SK-N-SH (cell line): ENCODE measurements around the gene P2RY6. TPM values are rescaled to one million over a fixed set of nuclear protein-coding genes. Genes with fewer than 3 reads are reported as not detected.
A peak's percentile ranks its signal among the peaks of the same experiment; 100 is the strongest.

ENCODE experiments used
- CTCF ChIA-PET: fragments of 300-600, 350-600 bp; formaldehyde crosslinking; extraction: SDS; loops from one replicate; lab custom pipeline; 2021; lab: Yijun Ruan, JAX
- POLR2A ChIA-PET: fragments of 350-600 bp; sonication (Branson Sonifier 250); formaldehyde crosslinking; extraction: SDS; loops from one replicate; lab custom pipeline; 2020; ENCODE audit warnings: antibody characterized with exemption, inconsistent platforms; lab: Yijun Ruan, JAX
- DNase-seq: peaks from one replicate; pipeline ENCODE4 v3.0.0; 2012
- H2AFZ ChIP-seq: fragments of 200-600 bp; sonication (generic); 2 replicates; pipeline ENCODE4 v1.8.1; 2016; ENCODE audit warnings: antibody characterized with exemption, mild to moderate bottlenecking, low read depth
- H3F3A ChIP-seq: fragments of 200-600 bp; sonication (generic); replicated peaks from 2 replicates; pipeline ENCODE3; 2016; ENCODE audit warnings: antibody characterized with exemption, mild to moderate bottlenecking; ENCODE audit not compliant: insufficient read depth
- H3K27ac ChIP-seq, 2 experiments: fragments of 200-500 bp in 1 of 2; fragments of 200-600 bp in 1 of 2; sonication (Bioruptor generic) in 1 of 2; sonication (generic), shearing (Covaris generic) in 1 of 2; 2 replicates each; pipeline versions ENCODE4 v1.5.1 to v1.6.1; 2014 to 2016; ENCODE audit warnings: low read depth in 2 of 2, inconsistent platforms in 1 of 2, low read length in 1 of 2, mild to moderate bottlenecking in 1 of 2, mixed read lengths in 1 of 2
- H3K27me3 ChIP-seq: fragments of 200-600 bp; sonication (generic), shearing (Covaris generic); 2 replicates; pipeline ENCODE4 v1.6.1; 2016; ENCODE audit warnings: mixed run types; ENCODE audit not compliant: insufficient read depth
- H3K36me3 ChIP-seq, 2 experiments: fragments of 200-500 bp in 1 of 2; fragments of 200-600 bp in 1 of 2; sonication (Bioruptor generic) in 1 of 2; sonication (generic) in 1 of 2; replicated peaks in 1 of 2; 2 replicates each; pipeline versions ENCODE3 to v1.5.1; 2014 to 2016; ENCODE audit warnings: low read length in 1 of 2, mild to moderate bottlenecking in 1 of 2; ENCODE audit not compliant: insufficient read depth in 2 of 2, control insufficient read depth in 1 of 2
- H3K4me1 ChIP-seq, 2 experiments: fragments of 200-500 bp in 1 of 2; fragments of 200-600 bp in 1 of 2; sonication (Bioruptor generic) in 1 of 2; sonication (generic), shearing (Covaris generic) in 1 of 2; 2 replicates each; pipeline versions ENCODE4 v1.5.1 to v1.6.1; 2014 to 2016; ENCODE audit warnings: low read depth in 1 of 2, low read length in 1 of 2, mixed run types in 1 of 2; ENCODE audit not compliant: insufficient read depth in 2 of 2, control insufficient read depth in 1 of 2
- H3K4me2 ChIP-seq: fragments of 200-600 bp; sonication (generic), shearing (Covaris generic); 2 replicates; pipeline ENCODE4 v1.6.1; 2017; ENCODE audit warnings: mixed run types
- H3K4me3 ChIP-seq, 2 experiments: fragments of 200-500 bp in 1 of 2; fragments of 200-600 bp in 1 of 2; sonication (Bioruptor generic) in 1 of 2; sonication (generic), shearing (Covaris generic) in 1 of 2; 2 replicates each; pipeline versions ENCODE4 v1.5.1 to v1.8.1; 2014 to 2016; ENCODE audit warnings: low read depth in 2 of 2, inconsistent platforms in 1 of 2, low read length in 1 of 2, mild to moderate bottlenecking in 1 of 2, mixed read lengths in 1 of 2, moderate library complexity in 1 of 2
- H3K79me2 ChIP-seq: fragments of 200-600 bp; sonication (generic); 2 replicates; pipeline ENCODE4 v1.8.1; 2017; ENCODE audit warnings: mild to moderate bottlenecking; ENCODE audit not compliant: insufficient read depth
- H3K9ac ChIP-seq: fragments of 200-600 bp; sonication (generic); 2 replicates; pipeline ENCODE4 v1.6.1; 2017; ENCODE audit warnings: mixed run types
- H3K9me2 ChIP-seq: fragments of 200-600 bp; sonication (generic); 2 replicates; pipeline ENCODE4 v1.6.1; 2017; ENCODE audit warnings: mixed run types
- H3K9me3 ChIP-seq: fragments of 200-600 bp; sonication (generic); 2 replicates; pipeline ENCODE4 v1.6.1; 2017; ENCODE audit warnings: mixed run types, mild to moderate bottlenecking, moderate library complexity
- H4K20me1 ChIP-seq: fragments of 200-600 bp; sonication (generic); 2 replicates; pipeline ENCODE4 v1.6.1; 2017; ENCODE audit warnings: mild to moderate bottlenecking, mixed run types; ENCODE audit not compliant: insufficient read depth
- CHD2 ChIP-seq: fragments of 150-350 bp; IDR thresholded peaks from 2 replicates; pipeline ENCODE4 v1.6.1; 2018; ENCODE audit warnings: low read length; ENCODE audit not compliant: partially characterized antibody
- CTCF ChIP-seq: fragments of 200-600 bp; sonication (generic); IDR thresholded peaks from 2 replicates; pipeline ENCODE4 v1.6.1; 2017; ENCODE audit warnings: antibody characterized with exemption, mild to moderate bottlenecking, moderate library complexity
- ELF1 ChIP-seq: IDR thresholded peaks from 2 replicates; pipeline ENCODE4 v1.4.0; 2012
- EZH2phosphoT487 ChIP-seq: fragments of 200-600 bp; sonication (generic); IDR thresholded peaks from 2 replicates; pipeline ENCODE4 v1.6.1; 2017; ENCODE audit warnings: low read depth, mixed run types, mild to moderate bottlenecking, antibody characterized with exemption, moderate library complexity, borderline replicate concordance
- FOSL2 ChIP-seq: IDR thresholded peaks from 2 replicates; pipeline ENCODE4 v1.4.0; 2012; ENCODE audit warnings: low read depth, mild to moderate bottlenecking, moderate library complexity, borderline replicate concordance
- FOXJ3 ChIP-seq: sonication (generic); formaldehyde crosslinking; IDR thresholded peaks from 2 replicates; pipeline ENCODE4 v1.5.1; 2020; ENCODE audit warnings: mild to moderate bottlenecking, missing genetic modification reagents
- FOXM1 ChIP-seq: IDR thresholded peaks from 2 replicates; pipeline ENCODE4 v1.4.0; 2012; ENCODE audit warnings: low read depth, mild to moderate bottlenecking
- GATA2 ChIP-seq: sonication (generic); formaldehyde crosslinking; IDR thresholded peaks from 2 replicates; pipeline ENCODE4 v1.5.0; 2020; ENCODE audit warnings: mild to moderate bottlenecking, missing genetic modification reagents
- IRF3 ChIP-seq: fragments of 150-350 bp; IDR thresholded peaks from 2 replicates; pipeline ENCODE4 v1.6.1; 2016; ENCODE audit warnings: mild to moderate bottlenecking, low read depth, low read length
- JUND ChIP-seq: IDR thresholded peaks from 2 replicates; pipeline ENCODE4 v1.4.0; 2012
- MEF2A ChIP-seq: IDR thresholded peaks from 2 replicates; pipeline ENCODE4 v1.4.0; 2012; ENCODE audit warnings: low read depth, borderline replicate concordance
- MXI1 ChIP-seq: IDR thresholded peaks from 2 replicates; pipeline ENCODE4 v1.6.1; 2012; ENCODE audit warnings: mild to moderate bottlenecking, low read depth, low read length, improper control_type of control experiment
- NRF1 ChIP-seq: IDR thresholded peaks from 2 replicates; pipeline ENCODE4 v1.6.1; 2012; ENCODE audit warnings: low read depth, mild to moderate bottlenecking, low read length
- PBX3 ChIP-seq: IDR thresholded peaks from 2 replicates; pipeline ENCODE4; 2012
- POLR2AphosphoS5 ChIP-seq: IDR thresholded peaks from 2 replicates; pipeline ENCODE4 v1.6.1; 2012; ENCODE audit warnings: low read depth, low read length
- RXRA ChIP-seq: IDR thresholded peaks from 2 replicates; pipeline ENCODE4 v1.4.0; 2012; ENCODE audit warnings: low read depth, mild to moderate bottlenecking, borderline replicate concordance
- SIN3A ChIP-seq: IDR thresholded peaks from 2 replicates; pipeline ENCODE4 v1.6.1; 2012; ENCODE audit warnings: low read depth, mild to moderate bottlenecking, low read length, moderate library complexity, borderline replicate concordance
- TEAD4 ChIP-seq: IDR thresholded peaks from 2 replicates; pipeline ENCODE4 v1.4.0; 2012; ENCODE audit warnings: mild to moderate bottlenecking, borderline replicate concordance; ENCODE audit not compliant: insufficient read depth
- YY1 ChIP-seq: IDR thresholded peaks from 2 replicates; pipeline ENCODE4 v1.4.0; 2012; ENCODE audit warnings: low read depth, mild to moderate bottlenecking
- WGBS: methylation state at CpG from one replicate; pipeline ENCODE4 v1.1.6; 2017; ENCODE audit warnings: low lambda C conversion rate; 5-methylcytosine and 5-hydroxymethylcytosine counted together
- polyA plus RNA-seq, 3 experiments: library from polyadenylated mRNA; depleted of rRNA; stranded (reverse); fragments of >200 nt; gene quantifications; 2 replicates each; pipeline ENCODE4 v1.2.3, GENCODE V29; 2012
- TF ChIP-seq, protein P1 (sequence below): IDR thresholded peaks from 2 replicates; pipeline ENCODE4 v1.4.0; 2012; ENCODE audit warnings: low read depth

Gene P2RY6
- polyA plus RNA-seq, 1 of the 3 experiments (the other 2 are of a cell fraction) = 0.15 TPM

DNA sequence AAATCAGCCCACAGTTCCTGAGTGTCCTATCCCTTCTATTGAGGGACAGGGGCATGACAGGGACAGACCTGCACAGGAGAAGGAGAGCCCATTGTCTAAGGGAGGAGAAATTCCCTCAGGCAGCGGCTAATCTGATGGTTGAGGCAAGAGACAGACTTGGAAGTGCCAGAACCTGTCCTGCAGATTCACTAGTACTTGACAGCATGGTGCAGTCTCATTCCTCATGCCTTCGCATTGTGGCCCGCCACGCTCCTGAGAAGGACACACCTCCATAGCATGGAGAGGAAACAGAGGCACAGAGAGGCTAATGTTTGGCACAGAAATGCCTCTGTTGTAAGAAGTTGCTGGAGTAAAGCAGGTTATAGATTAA is 3.2 kb downstream of the P2RY6 start:
- Histone ChIP-seq H4K20me1 (no peaks in the 10 kb centered on the region), H3K4me2 (no peak overlapping the region), H3K27me3 (no peaks in the 10 kb centered on the region), H3K27ac (peak overlapping the region in 1 of 2 experiments; percentile 34; a peak in 1 of 4 replicates), H3K79me2 (no peaks in the 10 kb centered on the region), H3K9me3 (no peaks in the 10 kb centered on the region), H3K9me2 (no peaks in the 10 kb centered on the region), H3F3A (no peaks in the 10 kb centered on the region), H3K36me3 (no peaks in the 10 kb centered on the region), H2AFZ (no peak overlapping the region), H3K4me3 (no peak overlapping the region), H3K9ac (no peak overlapping the region), H3K4me1 (peaks cover 3 to 44% of the 10 kb centered on the region in 2 experiments; a peak in 2 of 4 replicates)
- WGBS = 93% methylated on average over 4 of the region's 4 CpGs
- TF ChIP-seq FOSL2 = no peak
- no peak for TF ChIP-seq RXRA
- TF ChIP-seq ELF1 = no peak
- no peak for TF ChIP-seq PBX3
- TF ChIP-seq SIN3A = no peak
- TF ChIP-seq FOXM1 = no peak
- TF ChIP-seq, protein P1, sequence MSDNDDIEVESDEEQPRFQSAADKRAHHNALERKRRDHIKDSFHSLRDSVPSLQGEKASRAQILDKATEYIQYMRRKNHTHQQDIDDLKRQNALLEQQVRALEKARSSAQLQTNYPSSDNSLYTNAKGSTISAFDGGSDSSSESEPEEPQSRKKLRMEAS = no peak
- TF ChIP-seq GATA2 = no peak
- no peak for TF ChIP-seq TEAD4
- TF ChIP-seq IRF3 = no peak
- no peak for TF ChIP-seq MEF2A
- no peak for TF ChIP-seq POLR2AphosphoS5
- no peak for TF ChIP-seq CHD2
- TF ChIP-seq YY1 = no peak
- TF ChIP-seq NRF1 = no peak
- no peak for TF ChIP-seq EZH2phosphoT487
- TF ChIP-seq FOXJ3 = no peak
- TF ChIP-seq JUND = no peak
- no peak for DNase-seq
- ChIA-PET CTCF (interaction anchor here (1.0 to 15.0 kb wide), 4 partner anchors 11 to 34 kb away, joined by 3 to 179 read pairs (median 68); no protein-coding TSS in a partner anchor), POLR2A (no interaction called here)

DNA sequence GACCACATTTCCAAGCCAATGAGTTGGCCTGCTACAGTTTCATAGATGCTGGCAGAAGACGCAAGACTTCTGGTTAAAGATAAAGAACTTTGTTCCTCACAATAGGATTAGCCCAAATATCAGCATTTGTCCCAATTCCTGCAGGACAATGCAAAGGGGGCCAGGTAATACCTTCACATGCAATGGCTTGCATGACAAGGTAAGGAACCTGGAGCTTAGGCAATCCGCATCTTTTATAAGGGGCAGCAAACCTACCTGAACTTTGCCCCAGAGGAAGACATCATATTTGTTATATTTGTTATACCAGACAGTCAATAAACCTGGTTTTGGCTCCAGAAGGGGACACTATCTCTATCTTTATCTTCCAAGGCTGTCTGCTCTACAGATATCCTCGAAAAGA is 5.3 kb downstream of the P2RY6 start:
- H3K9me2 ChIP-seq = no peaks in the 10 kb centered on the region
- H3K27ac ChIP-seq = no peak overlapping the region
- H3K9me3 ChIP-seq = no peaks in the 10 kb centered on the region
- TF ChIP-seq MXI1 (no peak), CTCF (no peak)
- CTCF ChIA-PET = interaction anchor here (1.3 kb wide), 2 partner anchors 11 to 29 kb away, joined by 4 to 5 read pairs; no protein-coding TSS in a partner anchor
- POLR2A ChIA-PET = no interaction called here
- H3K4me2 ChIP-seq = no peak overlapping the region
- DNase-seq = no peak
- H4K20me1 ChIP-seq = no peaks in the 10 kb centered on the region
- no peak overlapping the region for H3K9ac ChIP-seq
- no peaks in the 10 kb centered on the region for H3K79me2 ChIP-seq
- WGBS = 81% methylated on average over 3 of the region's 3 CpGs
- H3K27me3 ChIP-seq = no peaks in the 10 kb centered on the region
- no peaks in the 10 kb centered on the region for H3K36me3 ChIP-seq
- H3F3A ChIP-seq = no peaks in the 10 kb centered on the region
- H3K4me3 ChIP-seq = no peak overlapping the region
- H3K4me1 ChIP-seq = peaks cover 0 to 34% of the 10 kb centered on the region in 2 experiments; a peak in 1 of 4 replicates
- H2AFZ ChIP-seq = no peak overlapping the region
